Measurements from ENCODE around the gene C5. TPM values are rescaled to one million over a fixed set of nuclear protein-coding genes. Genes with fewer than 3 reads are reported as not detected.

Gene C5
- total RNA-seq, 1 donor from 2014 or later: 0.82 TPM

DNA sequence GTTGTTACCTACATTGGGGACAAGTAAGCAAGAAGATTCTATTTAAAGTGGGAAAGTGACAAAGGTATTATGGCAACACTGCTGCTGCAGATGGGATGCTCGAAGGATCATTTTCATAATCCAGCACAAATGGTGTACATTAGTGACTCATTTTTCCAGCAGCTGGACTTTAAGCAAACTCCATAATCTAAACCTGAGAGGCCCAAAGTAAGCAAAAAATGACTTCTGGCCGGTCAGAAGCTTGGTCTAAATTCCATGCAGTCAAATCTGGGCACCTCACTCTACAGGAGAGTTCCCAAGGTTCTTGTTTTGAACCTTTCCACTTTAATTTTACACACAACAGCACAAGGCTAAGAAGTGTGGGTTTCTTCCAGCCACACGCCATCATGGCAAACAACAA is 79.8 kb downstream of the C5 start:
- Mint-ChIP-seq H3K9me3 (no peaks in the 10 kb centered on the region), H3K27ac (no peak overlapping the region), H3K4me3 (ENCODE audit: low read depth) (no peak overlapping the region), H3K36me3 (ENCODE audit: low read depth) (no peaks in the 10 kb centered on the region), H3K27me3 (ENCODE audit: low read depth) (peaks cover 10% of the 10 kb centered on the region), H3K4me1 (ENCODE audit: low read depth) (peaks cover 16% of the 10 kb centered on the region)
- no peak for DNase-seq (ENCODE audit: low spot score)
- intact Hi-C loops (cut with micrococcal nuclease): no loop called here

DNA sequence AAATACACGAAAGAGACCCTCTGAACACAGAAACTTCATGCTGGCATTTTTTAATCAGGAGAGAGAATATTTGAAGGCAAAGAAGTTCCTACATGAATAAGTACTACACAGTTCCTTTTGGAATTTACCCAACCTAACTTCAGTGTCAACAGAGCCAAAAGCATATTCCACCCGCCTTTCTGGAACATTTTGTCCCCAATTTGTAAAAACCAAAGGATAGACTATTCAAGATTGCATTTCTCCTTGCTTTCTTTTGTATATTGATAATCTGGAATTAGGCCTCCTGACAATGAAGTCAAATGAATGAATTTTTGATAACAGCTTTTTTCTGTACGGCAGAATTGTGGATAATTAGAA is 84.1 kb downstream of the C5 start:
- Mint-ChIP-seq H3K27me3 (ENCODE audit: low read depth) (peaks cover 19% of the 10 kb centered on the region), H3K4me3 (ENCODE audit: low read depth) (no peak overlapping the region), H3K9me3 (no peaks in the 10 kb centered on the region), H3K4me1 (ENCODE audit: low read depth) (no peaks in the 10 kb centered on the region), H3K27ac (no peak overlapping the region), H3K36me3 (ENCODE audit: low read depth) (no peaks in the 10 kb centered on the region)
- DNase-seq (ENCODE audit: low spot score): no peak
- intact Hi-C loops (cut with micrococcal nuclease): no loop called here

DNA sequence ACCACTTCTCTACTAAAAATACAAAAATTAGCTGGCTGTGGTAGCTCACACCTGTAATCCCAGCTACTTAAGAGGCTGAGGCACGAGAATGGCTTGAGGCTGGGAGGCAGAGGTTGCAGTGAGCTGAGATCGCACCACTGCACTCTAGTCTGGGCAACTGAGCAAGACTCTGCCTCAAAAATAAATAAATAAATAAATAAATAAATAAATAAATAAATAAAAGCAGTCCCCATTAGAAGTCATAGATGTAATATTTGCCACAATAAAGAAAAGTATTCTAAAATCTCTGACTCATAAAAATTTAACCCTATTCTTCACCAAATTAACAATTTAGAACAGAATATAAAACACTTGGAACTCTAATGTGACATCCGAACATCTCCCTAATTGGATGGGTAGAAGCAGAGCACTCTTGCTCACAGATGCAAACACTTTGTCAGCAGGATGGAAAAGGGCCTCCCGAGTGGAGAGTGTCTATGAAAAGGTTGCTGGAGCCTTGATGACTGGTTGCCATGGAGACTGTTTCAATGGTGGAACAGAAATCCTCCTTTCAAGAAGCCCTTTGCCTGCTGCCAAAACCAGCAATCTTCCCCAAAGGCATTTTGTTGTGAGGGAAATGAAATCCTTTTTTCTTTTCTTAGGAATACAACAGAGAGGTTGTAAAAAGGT is 84.6 kb downstream of the C5 start:
- no peak overlapping the region for H3K4me3 Mint-ChIP-seq (ENCODE audit: low read depth)
- no peaks in the 10 kb centered on the region for H3K36me3 Mint-ChIP-seq (ENCODE audit: low read depth)
- peaks cover 19% of the 10 kb centered on the region for H3K27me3 Mint-ChIP-seq (ENCODE audit: low read depth)
- H3K9me3 Mint-ChIP-seq: no peaks in the 10 kb centered on the region
- no peaks in the 10 kb centered on the region for H3K4me1 Mint-ChIP-seq (ENCODE audit: low read depth)
- DNase-seq (ENCODE audit: low spot score): no peak
- no peak overlapping the region for H3K27ac Mint-ChIP-seq
- intact Hi-C loops (cut with micrococcal nuclease): no loop called here

DNA sequence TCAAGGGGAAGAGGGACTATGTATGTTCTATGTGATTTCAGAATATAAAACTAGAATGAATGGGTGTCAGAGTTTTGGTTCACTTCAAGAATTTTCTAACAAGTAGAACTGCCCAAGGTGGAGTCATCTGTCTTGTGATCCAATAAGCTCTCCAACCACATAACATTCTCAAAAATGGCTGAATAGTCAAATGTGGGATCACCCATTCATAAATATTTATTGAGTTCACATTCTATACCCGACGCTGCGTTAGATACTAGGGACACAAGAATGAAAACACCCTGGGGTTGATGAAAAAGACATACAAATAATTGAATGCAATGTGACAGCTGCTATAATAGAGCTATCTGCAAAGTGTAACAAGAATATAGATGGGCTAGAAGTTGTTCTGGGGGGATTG is 88.1 kb downstream of the C5 start:
- intact Hi-C loops (cut with micrococcal nuclease): no loop called here

DNA sequence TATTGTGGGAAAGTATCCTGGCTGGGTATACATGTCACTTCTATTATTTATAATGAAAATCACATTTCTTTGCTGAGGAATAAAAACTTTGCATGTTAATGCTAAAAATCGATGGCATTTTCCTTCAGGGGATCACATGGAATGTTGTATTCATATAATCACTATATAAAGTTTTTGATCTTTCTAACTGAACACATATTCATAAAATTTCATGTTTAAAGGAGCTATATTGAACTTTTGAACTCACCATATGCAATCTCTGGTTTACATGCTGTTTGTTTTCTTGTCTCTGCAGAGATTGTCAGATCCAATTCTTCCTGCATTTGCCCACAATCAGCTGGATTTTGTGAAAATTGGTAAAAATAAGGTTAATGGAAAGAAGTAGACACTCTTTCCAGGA is 90.1 kb downstream of the C5 start:
- intact Hi-C loops (cut with micrococcal nuclease): no loop called here
- Mint-ChIP-seq H3K4me1 (ENCODE audit: low read depth) (no peaks in the 10 kb centered on the region), H3K36me3 (ENCODE audit: low read depth) (no peaks in the 10 kb centered on the region), H3K27ac (no peak overlapping the region), H3K9me3 (no peaks in the 10 kb centered on the region), H3K27me3 (ENCODE audit: low read depth) (peaks cover 12% of the 10 kb centered on the region), H3K4me3 (ENCODE audit: low read depth) (no peak overlapping the region)
- DNase-seq (ENCODE audit: low spot score): no peak

More for the DNA sequence above, 88.1 kb downstream of the C5 start:
- DNase-seq (ENCODE audit: low spot score): no peak
- no peaks in the 10 kb centered on the region for H3K4me1 Mint-ChIP-seq (ENCODE audit: low read depth)
- no peak overlapping the region for H3K27ac Mint-ChIP-seq
- H3K36me3 Mint-ChIP-seq (ENCODE audit: low read depth): no peaks in the 10 kb centered on the region
- H3K9me3 Mint-ChIP-seq: no peaks in the 10 kb centered on the region
- H3K27me3 Mint-ChIP-seq (ENCODE audit: low read depth): peaks cover 18% of the 10 kb centered on the region
- no peak overlapping the region for H3K4me3 Mint-ChIP-seq (ENCODE audit: low read depth)

DNA sequence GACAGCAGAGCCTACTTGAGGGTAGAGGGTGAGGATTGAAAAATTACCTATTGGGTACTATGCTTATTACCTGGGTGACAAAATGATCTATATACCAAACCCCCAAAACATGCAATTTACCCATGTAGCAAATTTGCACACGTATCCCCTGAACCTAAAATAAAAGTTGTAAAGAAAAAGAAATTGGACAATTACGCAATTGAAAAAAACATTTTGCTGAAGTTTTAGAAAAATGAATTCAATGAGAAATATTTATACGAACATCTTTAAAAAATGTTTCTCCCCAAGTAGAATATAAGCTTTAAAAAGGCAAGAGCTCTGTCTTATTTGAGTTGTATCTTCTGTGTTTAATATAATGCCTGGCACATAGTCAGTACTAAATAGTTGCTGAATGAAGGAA is 93.2 kb downstream of the C5 start:
- Mint-ChIP-seq H3K9me3 (no peaks in the 10 kb centered on the region), H3K27ac (no peak overlapping the region), H3K4me1 (ENCODE audit: low read depth) (no peaks in the 10 kb centered on the region), H3K27me3 (ENCODE audit: low read depth) (peaks cover 7% of the 10 kb centered on the region), H3K4me3 (ENCODE audit: low read depth) (no peak overlapping the region), H3K36me3 (ENCODE audit: low read depth) (no peaks in the 10 kb centered on the region)
- DNase-seq (ENCODE audit: low spot score): no peak
- intact Hi-C loops (cut with micrococcal nuclease): no loop called here

DNA sequence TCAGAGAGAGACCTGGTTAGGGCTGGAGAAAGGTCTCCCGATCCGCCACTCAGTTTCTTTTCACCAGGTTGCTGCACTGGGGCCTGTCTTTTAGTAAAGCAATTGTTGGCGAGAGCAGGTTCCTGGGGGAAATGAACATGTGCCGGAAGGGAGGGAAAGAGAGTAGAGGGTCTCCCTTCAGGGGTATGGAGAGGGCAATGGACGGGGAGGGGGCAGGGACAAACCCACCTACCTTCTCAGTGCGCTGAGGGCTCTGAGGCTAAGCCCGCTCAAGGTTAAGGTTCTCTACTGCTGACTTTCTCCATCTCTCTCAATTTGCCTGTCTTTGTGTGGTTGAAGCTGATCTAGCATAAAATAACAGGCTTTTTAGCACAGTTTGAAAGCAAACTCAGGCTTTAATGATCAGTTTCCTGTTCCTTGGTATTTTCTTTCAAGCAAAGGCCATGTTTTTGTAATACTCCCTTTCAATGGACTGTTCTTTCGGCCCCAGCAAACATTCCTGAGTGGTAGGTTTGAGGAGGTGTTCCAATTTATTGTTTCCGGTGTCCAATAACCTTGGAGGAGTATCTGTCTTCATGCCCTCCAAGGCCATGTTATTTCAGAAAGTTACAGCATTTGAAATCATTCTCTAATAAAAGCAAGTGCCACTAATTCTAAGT is 98.0 kb downstream of the C5 start:
- no peak for DNase-seq (ENCODE audit: low spot score)
- H3K9me3 Mint-ChIP-seq: no peaks in the 10 kb centered on the region
- H3K36me3 Mint-ChIP-seq (ENCODE audit: low read depth): no peaks in the 10 kb centered on the region
- H3K4me3 Mint-ChIP-seq (ENCODE audit: low read depth): no peak overlapping the region
- peaks cover 2% of the 10 kb centered on the region for H3K27me3 Mint-ChIP-seq (ENCODE audit: low read depth)
- no peak overlapping the region for H3K27ac Mint-ChIP-seq
- no peaks in the 10 kb centered on the region for H3K4me1 Mint-ChIP-seq (ENCODE audit: low read depth)
- intact Hi-C loops (cut with micrococcal nuclease): no loop called here

DNA sequence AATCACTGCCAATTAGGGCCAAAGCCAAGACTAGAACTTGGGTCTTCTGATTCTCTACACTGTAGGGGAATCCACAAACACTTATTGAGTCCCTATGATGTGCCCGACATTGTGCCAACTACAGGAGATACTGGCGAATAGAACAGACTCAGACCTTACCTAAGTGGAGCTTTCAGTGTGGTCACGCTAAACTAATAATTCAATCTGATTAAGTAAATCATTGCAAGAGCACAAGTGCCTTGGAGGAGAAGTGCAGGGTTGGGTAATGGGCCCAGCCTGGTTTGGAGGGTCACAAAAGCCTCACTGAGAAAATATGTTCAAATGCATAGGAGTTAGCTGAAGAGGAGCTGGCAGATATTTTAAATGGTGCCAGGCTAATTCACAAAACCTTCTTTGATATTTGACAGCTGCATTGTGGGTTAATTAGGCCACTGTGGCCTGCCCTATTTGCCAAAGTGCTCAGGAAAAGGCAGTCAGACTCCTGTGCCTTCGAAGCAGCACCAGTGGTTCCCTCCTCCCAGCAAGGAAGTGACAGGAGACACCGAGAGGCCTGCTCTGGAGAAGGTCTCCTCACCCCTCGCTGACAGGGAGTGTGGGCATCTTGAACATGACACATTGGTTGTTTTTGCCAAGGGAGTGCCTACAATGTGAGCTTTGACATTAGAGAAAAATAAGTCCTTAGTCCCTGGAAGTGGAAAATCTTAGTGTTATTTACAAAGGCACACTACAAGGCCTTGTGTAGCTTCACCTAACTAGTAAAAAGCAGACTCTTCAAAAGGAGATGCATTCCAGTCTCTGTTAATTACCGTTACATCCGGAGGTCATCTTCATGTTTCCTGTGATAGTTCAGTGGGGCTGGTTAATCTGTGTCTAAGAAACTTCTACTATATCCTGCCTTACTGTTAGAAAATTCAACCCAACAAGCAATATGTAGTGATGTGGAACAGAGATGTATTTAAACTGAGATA is 99.4 kb downstream of the C5 start:
- Mint-ChIP-seq H3K4me1 (ENCODE audit: low read depth) (no peaks in the 10 kb centered on the region), H3K27ac (no peak overlapping the region), H3K4me3 (ENCODE audit: low read depth) (no peak overlapping the region), H3K9me3 (no peaks in the 10 kb centered on the region), H3K27me3 (ENCODE audit: low read depth) (no peaks in the 10 kb centered on the region), H3K36me3 (ENCODE audit: low read depth) (no peaks in the 10 kb centered on the region)
- intact Hi-C loops (cut with micrococcal nuclease): no loop called here
- no peak for DNase-seq (ENCODE audit: low spot score)

DNA sequence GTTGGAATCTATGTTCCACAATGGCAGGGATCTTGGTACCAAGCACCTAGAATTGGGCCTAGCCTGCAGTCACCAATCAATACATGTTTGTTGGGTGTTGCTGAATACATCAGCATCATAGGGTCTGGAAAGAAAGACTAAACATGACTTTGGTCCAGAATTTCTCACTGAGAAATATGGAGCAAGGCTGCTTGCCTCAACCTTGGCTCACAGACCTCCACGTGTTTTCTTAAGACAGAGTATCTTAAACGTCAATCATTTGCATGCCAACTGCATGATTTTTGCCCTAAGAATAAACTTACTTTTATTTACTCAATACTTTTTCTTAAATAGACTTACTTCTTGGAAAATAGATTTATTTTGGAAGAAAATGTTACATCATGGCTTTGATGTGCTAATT is 100.8 kb downstream of the C5 start:
- Mint-ChIP-seq H3K9me3 (no peaks in the 10 kb centered on the region), H3K4me1 (ENCODE audit: low read depth) (no peaks in the 10 kb centered on the region), H3K27ac (no peak overlapping the region), H3K36me3 (ENCODE audit: low read depth) (no peaks in the 10 kb centered on the region), H3K27me3 (ENCODE audit: low read depth) (no peaks in the 10 kb centered on the region), H3K4me3 (ENCODE audit: low read depth) (no peak overlapping the region)
- intact Hi-C loops (cut with micrococcal nuclease): no loop called here
- DNase-seq (ENCODE audit: low spot score): no peak

DNA sequence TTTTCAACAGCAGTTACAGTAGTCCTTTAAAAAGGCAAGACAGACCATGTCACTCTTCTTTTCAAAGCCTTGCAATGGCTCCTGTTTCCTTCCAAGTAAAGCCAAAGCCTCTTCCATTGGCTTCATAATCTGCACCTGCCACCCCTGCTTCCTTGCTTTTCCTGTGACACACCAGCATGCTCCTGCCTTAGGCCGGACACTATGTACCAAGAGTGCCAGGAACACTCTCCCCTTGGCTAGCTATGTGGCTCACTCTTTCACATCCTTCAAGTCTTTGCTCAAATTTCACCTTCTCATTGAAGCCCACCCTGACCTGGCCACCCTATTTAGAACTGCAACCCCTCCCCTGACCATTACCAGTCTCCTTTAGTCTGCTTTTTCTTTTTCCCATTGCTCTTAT is 101.3 kb downstream of the C5 start:
- no peak overlapping the region for H3K4me3 Mint-ChIP-seq (ENCODE audit: low read depth)
- H3K9me3 Mint-ChIP-seq: no peaks in the 10 kb centered on the region
- no peaks in the 10 kb centered on the region for H3K27me3 Mint-ChIP-seq (ENCODE audit: low read depth)
- intact Hi-C loops (cut with micrococcal nuclease): no loop called here
- H3K27ac Mint-ChIP-seq: no peak overlapping the region
- no peak for DNase-seq (ENCODE audit: low spot score)
- no peaks in the 10 kb centered on the region for H3K4me1 Mint-ChIP-seq (ENCODE audit: low read depth)
- no peaks in the 10 kb centered on the region for H3K36me3 Mint-ChIP-seq (ENCODE audit: low read depth)

DNA sequence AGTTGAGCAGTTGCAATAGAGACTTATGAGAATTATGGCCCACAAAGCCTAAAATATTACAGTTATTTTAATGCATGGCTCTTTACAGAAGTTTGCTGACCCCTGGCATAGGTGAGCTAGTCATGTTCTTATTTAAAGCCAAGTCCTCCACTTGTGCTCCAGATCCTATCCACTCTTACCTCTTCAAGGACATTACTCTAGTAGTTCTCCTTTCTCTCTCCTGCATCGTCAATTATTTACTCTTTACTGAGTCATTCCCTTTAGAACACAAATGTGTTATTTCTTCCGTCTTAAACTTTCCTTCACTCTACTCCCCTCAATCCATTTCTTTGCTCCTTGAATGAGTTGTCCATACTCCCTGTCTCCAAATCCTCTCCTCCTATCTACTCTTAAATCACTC is 102.9 kb downstream of the C5 start:
- intact Hi-C loops (cut with micrococcal nuclease): no loop called here
- Mint-ChIP-seq H3K4me1 (ENCODE audit: low read depth) (no peaks in the 10 kb centered on the region), H3K36me3 (ENCODE audit: low read depth) (no peaks in the 10 kb centered on the region), H3K27me3 (ENCODE audit: low read depth) (no peaks in the 10 kb centered on the region), H3K27ac (no peak overlapping the region), H3K4me3 (ENCODE audit: low read depth) (no peak overlapping the region), H3K9me3 (no peaks in the 10 kb centered on the region)
- DNase-seq (ENCODE audit: low spot score): no peak

DNA sequence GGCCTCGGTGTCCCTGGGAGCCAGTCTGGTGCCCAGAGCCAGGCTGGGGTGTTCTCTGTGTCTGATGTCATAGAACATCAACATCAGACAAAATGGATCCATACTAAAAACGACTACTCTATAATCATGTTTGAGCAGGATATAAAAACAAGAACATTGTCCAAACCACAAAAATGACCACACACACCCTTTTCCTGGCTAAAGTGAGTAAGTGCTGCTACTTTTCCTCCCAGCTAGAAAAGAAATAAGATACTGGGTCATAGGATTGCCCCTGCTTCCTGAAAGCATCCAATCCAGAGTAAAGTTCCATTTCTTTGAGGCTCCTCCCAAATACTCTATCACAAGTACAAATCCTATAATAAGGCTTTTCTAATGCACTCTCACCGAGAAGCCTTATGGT is 103.8 kb downstream of the C5 start:
- Mint-ChIP-seq H3K27me3 (ENCODE audit: low read depth) (peaks cover 2% of the 10 kb centered on the region), H3K4me1 (ENCODE audit: low read depth) (no peaks in the 10 kb centered on the region), H3K4me3 (ENCODE audit: low read depth) (no peak overlapping the region), H3K9me3 (no peaks in the 10 kb centered on the region), H3K27ac (no peak overlapping the region), H3K36me3 (ENCODE audit: low read depth) (no peaks in the 10 kb centered on the region)
- intact Hi-C loops (cut with micrococcal nuclease): no loop called here
- no peak for DNase-seq (ENCODE audit: low spot score)

DNA sequence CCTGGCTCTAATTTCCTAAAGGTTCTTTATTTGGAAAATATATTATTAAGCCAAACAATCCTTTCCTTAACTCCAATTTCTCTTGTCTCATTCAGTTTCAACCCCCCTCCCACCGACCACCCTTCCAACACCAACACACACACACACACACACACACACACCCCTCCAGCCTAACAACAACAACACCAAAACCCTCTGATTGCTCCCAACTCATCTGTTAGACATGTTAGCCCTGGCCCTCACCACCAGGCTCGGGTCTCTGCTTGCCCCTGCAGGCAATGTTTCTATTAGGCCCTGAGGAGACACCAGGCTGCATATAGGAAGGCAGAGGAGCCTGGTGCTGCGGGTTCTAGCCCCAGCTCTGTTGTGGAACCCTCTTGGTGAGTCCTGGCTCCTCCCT is 105.1 kb downstream of the C5 start:
- H3K36me3 Mint-ChIP-seq (ENCODE audit: low read depth): no peaks in the 10 kb centered on the region
- DNase-seq (ENCODE audit: low spot score): no peak
- no peaks in the 10 kb centered on the region for H3K9me3 Mint-ChIP-seq
- intact Hi-C loops (cut with micrococcal nuclease): no loop called here
- peaks cover 5% of the 10 kb centered on the region for H3K27me3 Mint-ChIP-seq (ENCODE audit: low read depth)
- no peaks in the 10 kb centered on the region for H3K4me1 Mint-ChIP-seq (ENCODE audit: low read depth)
- no peak overlapping the region for H3K4me3 Mint-ChIP-seq (ENCODE audit: low read depth)
- no peak overlapping the region for H3K27ac Mint-ChIP-seq
